Natural killer cell (primary cell): Measurements from ENCODE around the gene ESR1. TPM values are rescaled to one million over a fixed set of nuclear protein-coding genes. Genes with fewer than 3 reads are reported as not detected.

ENCODE experiments used
- ATAC-seq, 3 donors: fragments of 150-1000 bp in 2 of 3; fragments of 200-7000 bp in 1 of 3; cut with Tn5 transposase; 1 replicate in 1 of 3; 2 replicates in 2 of 3; pipeline ENCODE4 v1.10.0; 2021; ENCODE audit warnings: mild to moderate bottlenecking in 2 of 3, moderate library complexity in 2 of 3
- DNase-seq, 2 donors: peaks; one replicate each; pipeline versions ENCODE4 v3.0.0 to v3.0.0-alpha.2; 2013 to 2021; ENCODE audit warnings: mixed read lengths in 1 of 2
- H3K27ac ChIP-seq: one replicate; pipeline ENCODE4 v1.5.1; 2013; ENCODE audit warnings: mild to moderate bottlenecking, low read length
- H3K27me3 ChIP-seq: one replicate; pipeline ENCODE4 v1.6.1; 2013; ENCODE audit warnings: low read length; ENCODE audit not compliant: control insufficient read depth, insufficient read depth
- H3K36me3 ChIP-seq: one replicate; pipeline ENCODE4 v1.6.1; 2013; ENCODE audit warnings: low read length; ENCODE audit not compliant: control insufficient read depth, insufficient read depth
- H3K4me1 ChIP-seq: one replicate; pipeline ENCODE4 v1.6.1; 2013; ENCODE audit warnings: low read length; ENCODE audit not compliant: control insufficient read depth, insufficient read depth
- H3K4me3 ChIP-seq: one replicate; pipeline ENCODE4 v1.5.1; 2013; ENCODE audit warnings: low read length
- H3K9me3 ChIP-seq: one replicate; pipeline ENCODE4 v1.6.1; 2013; ENCODE audit warnings: low read length; ENCODE audit not compliant: control insufficient read depth, insufficient read depth
- H3K27ac Mint-ChIP-seq, 2 donors: one replicate each; pipeline ENCODE4 v1.8.0; 2022; ENCODE audit warnings: mild to moderate bottlenecking in 2 of 2, mixed read lengths in 2 of 2, moderate library complexity in 1 of 2
- H3K27me3 Mint-ChIP-seq, 2 donors: one replicate each; pipeline ENCODE4 v1.8.0; 2022; ENCODE audit warnings: low read depth in 2 of 2, mixed read lengths in 2 of 2
- H3K36me3 Mint-ChIP-seq: one replicate; pipeline ENCODE4 v1.8.0; 2022; ENCODE audit warnings: mixed read lengths
- H3K4me1 Mint-ChIP-seq, 2 donors: one replicate each; pipeline ENCODE4 v1.8.0; 2022; ENCODE audit warnings: mixed read lengths in 2 of 2
- H3K4me3 Mint-ChIP-seq: one replicate; pipeline ENCODE4 v1.8.0; 2022; ENCODE audit warnings: mild to moderate bottlenecking, moderate library complexity, mixed read lengths
- H3K9me3 Mint-ChIP-seq, 2 donors: one replicate each; pipeline ENCODE4 v1.8.0; 2022; ENCODE audit warnings: mixed read lengths in 2 of 2
- CTCF ChIP-seq: fragments of 200-600 bp; IDR thresholded peaks from one replicate; pipeline ENCODE4 v1.8.0; 2022; ENCODE audit warnings: antibody characterized with exemption
- WGBS: methylation state at CpG from one replicate; pipeline ENCODE4 v1.1.7; 2013; ENCODE audit warnings: missing lambda C conversion rate; ENCODE audit not compliant: insufficient coverage; 5-methylcytosine and 5-hydroxymethylcytosine counted together
- intact Hi-C: fragments of 100-400 bp; cut with micrococcal nuclease; formaldehyde crosslinking; loops from one replicate; pipeline ENCODE4 v1.14.2; 2022
- total RNA-seq, 4 donors: library from RNA; stranded (reverse); fragments of 120-200 nt in 1 of 4; gene quantifications; one replicate each; pipeline versions ENCODE4 v1.2.3 to v1.2.4, GENCODE V29; 2013 to 2022

ESR1 gene
- total RNA-seq, 3 donors from 2014 or later (not counting 1 experiment from before 2014, with no cell fraction given): 0.11 to 0.64 (median 0.60) TPM

GRCh38 chr6:151916075-151916474, 108.6 kb downstream of the ESR1 start:
- H3K4me3 ChIP-seq: no peak overlapping the region
- Mint-ChIP-seq H3K4me1 (no peaks in the 10 kb centered on the region), H3K27me3 (peaks cover 0 to 7% of the 10 kb centered on the region in 2 donors), H3K4me3 (no peak overlapping the region), H3K27ac (no peak overlapping the region), H3K9me3 (no peaks in the 10 kb centered on the region), H3K36me3 (no peaks in the 10 kb centered on the region)
- intact Hi-C loops: no loop called here
- TF ChIP-seq CTCF: no peak
- no peaks in the 10 kb centered on the region for H3K36me3 ChIP-seq
- WGBS: 90% methylated on average over 2 of the region's 3 CpGs
- ATAC-seq (no peak), DNase-seq (no peak)
- no peaks in the 10 kb centered on the region for H3K4me1 ChIP-seq
- H3K9me3 ChIP-seq: no peaks in the 10 kb centered on the region
- no peak overlapping the region for H3K27ac ChIP-seq
- no peaks in the 10 kb centered on the region for H3K27me3 ChIP-seq

- Mint-ChIP-seq H3K4me3 (no peak overlapping the region), H3K36me3 (no peaks in the 10 kb centered on the region), H3K27me3 (peaks cover 0 to 7% of the 10 kb centered on the region in 2 donors), H3K4me1 (no peaks in the 10 kb centered on the region), H3K27ac (no peak overlapping the region), H3K9me3 (no peaks in the 10 kb centered on the region)
- Histone ChIP-seq H3K4me1 (no peaks in the 10 kb centered on the region), H3K27ac (no peak overlapping the region), H3K9me3 (no peaks in the 10 kb centered on the region), H3K36me3 (no peaks in the 10 kb centered on the region), H3K4me3 (no peak overlapping the region), H3K27me3 (no peaks in the 10 kb centered on the region)
- 98% methylated on average over 3 of the region's 3 CpGs for WGBS
- no peak for TF ChIP-seq CTCF
- intact Hi-C loops: no loop called here
- ATAC-seq (no peak), DNase-seq (no peak)
Measured at GRCh38 chr6:151916680-151917164, 109.2 kb downstream of the ESR1 start.

- H3K9me3 ChIP-seq: no peaks in the 10 kb centered on the region
- no peaks in the 10 kb centered on the region for H3K4me1 ChIP-seq
- H3K36me3 ChIP-seq: no peaks in the 10 kb centered on the region
- intact Hi-C loops: no loop called here
- Mint-ChIP-seq H3K27ac (no peak overlapping the region), H3K4me3 (no peak overlapping the region), H3K27me3 (peaks cover under 1 to 5% of the 10 kb centered on the region in 2 donors), H3K36me3 (no peaks in the 10 kb centered on the region), H3K4me1 (no peaks in the 10 kb centered on the region), H3K9me3 (peaks cover 0 to under 1% of the 10 kb centered on the region in 2 donors)
- DNase-seq: no peak
- TF ChIP-seq CTCF: no peak
- no peaks in the 10 kb centered on the region for H3K27me3 ChIP-seq
- 93% methylated on average over 4 of the region's 6 CpGs for WGBS
- H3K27ac ChIP-seq: no peak overlapping the region
- H3K4me3 ChIP-seq: no peak overlapping the region
- no peak for ATAC-seq
Measured at GRCh38 chr6:151917531-151918329, 110.2 kb downstream of the ESR1 start.
